ENCODE data around the gene SRI.
"Not testable (repeated sequence)": the region's sequence is repeated elsewhere in the genome, so short reads cannot be mapped to it uniquely, and the experiment has no call there.

Gene SRI, protein sequence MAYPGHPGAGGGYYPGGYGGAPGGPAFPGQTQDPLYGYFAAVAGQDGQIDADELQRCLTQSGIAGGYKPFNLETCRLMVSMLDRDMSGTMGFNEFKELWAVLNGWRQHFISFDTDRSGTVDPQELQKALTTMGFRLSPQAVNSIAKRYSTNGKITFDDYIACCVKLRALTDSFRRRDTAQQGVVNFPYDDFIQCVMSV

DNA sequence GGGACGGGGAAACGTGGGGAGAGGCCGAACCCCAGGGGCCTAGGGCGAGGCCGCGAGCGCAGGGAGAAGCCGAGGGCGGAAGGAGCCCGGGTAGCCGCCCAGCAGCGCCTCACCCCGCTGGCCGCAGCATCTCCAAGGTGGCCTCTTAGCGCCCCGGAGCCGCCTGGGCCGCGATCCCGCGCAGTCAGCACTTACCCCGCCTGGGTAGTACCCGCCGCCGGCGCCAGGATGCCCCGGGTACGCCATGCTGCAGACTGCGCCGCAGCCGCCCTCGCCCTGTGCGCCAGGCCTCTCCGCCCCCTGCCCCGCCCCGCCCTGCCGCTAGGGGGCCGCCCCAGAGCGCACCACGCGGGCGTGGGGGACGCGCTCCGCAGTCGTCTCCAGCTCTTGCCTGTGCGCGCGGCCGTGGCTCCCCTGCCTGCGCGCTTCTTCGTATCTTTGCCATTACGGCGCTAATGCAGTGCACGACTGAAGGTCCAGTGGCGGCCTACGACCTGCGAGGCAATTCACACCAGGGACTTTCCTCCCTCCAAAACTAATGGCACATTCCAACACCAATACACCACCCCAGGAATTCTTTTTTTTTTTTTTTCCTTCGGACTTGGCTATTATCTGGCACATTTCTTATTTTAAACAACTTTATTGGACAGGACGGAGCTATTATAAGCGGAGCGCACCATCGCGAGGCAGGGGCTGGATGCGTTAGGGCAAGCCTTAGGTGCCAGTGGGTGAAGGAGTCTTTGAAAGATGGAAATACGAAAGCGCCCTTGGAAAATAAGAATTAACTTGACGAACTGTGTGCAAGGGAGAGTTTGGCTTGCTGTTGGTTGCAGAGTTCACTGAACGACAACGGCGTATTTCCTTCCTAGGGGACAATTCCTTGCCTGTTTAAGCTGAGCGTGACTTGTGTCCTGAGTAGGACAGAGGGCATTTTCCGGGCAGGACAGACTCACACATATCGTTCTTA is at the start of gene SRI:
Gene SRI (minus strand): TSS at position 258 of the 967 bp plus-strand sequence. CDS start 12 bp downstream, at position 246.
- DNase-seq: peak; percentile 91

DNA sequence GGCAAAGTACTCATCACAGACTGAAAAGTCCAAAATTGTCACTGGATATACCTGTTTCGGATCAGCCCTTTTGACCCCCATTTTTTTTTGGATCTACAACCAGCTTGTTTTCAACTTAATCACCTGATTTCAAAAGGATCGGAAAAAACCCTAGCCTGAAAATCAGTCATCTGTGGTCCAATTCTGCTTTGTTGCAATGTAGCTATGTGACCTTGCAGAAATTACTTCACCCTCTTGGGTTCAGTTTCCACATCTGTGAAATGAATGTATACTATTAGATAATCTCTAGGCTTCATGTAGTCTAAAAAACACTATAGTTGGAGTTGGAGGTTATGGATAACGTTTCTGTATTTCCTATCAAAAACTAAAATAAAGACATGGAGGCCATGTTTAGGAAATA is 49.7 kb upstream of the SRI start:
- DNase-seq: no peak

DNA sequence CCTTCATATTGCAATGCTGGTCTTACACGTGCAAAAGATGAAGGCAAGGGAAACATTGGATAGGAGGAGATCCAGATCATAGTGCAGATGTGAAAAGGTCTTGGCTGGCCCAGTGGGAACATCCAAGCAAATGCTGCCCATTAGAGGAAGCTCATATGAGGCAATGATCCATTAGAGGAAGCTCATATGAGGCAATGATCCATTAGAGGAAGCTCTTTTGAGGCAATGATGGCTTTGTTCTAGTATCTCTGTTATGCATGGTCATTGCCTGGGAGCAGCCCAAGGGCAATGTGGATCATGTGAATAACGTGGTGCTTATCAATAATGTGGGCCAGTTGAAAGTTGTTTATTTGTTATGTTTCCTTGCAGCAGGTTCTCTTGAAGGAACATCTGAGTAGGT is 49.0 kb upstream of the SRI start:
- no peak for DNase-seq

DNA sequence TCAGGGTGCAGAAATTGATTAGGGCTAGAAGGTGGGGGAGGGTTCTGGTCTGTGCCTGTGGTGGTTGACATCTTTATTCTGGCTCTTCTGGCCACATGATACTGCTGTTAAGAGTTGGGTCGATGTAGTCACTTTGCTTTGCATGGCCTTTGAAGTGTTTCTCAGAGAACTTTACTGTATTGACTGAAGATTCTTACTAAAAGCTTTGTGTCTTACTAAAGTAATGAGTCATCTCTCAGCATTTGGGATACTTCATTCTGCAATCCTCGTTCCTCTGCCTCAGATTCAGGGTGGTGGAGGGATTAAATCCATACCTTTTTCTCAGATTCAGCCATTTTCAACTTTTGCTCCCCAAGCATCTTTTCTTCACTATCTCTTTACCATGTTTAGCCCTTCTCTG is 48.2 kb upstream of the SRI start:
- no peak for DNase-seq

DNA sequence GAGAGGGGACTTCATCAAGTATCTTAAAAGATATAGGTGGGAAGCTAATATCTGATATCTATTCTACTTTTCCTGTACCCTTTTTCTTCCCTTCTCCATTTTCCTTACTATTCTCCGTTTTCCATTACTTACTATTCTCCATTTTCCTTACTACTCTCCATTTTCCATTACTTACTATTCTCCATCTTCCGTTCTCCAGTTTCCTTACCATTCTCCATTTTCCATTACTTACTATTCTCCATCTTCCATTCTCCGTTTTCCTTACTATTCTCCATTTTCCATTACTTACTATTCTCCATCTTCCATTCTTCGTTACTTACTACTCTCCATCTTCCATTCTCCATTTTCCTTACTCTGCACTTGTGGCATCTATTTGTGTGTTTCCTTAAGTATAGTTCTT is 47.6 kb upstream of the SRI start:
- no peak for DNase-seq

DNA sequence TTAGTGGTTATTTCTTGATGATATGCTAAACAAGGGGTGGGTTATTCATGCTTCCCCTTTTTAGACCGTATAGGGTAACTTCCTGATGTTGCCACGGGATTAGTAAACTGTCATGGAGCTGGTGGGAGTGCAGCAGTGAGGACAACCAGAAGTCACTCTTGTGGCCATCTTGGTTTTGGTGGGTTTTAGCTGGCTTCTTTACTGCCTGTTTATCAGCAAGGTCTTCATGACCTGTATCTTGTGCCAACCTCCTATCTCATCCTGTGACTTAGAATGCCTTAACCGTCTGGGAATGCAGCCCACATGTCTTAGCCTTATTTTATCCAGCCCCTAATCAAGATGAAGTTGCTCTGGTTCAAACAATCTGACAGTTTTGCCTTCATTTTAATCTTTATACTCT is 45.1 kb upstream of the SRI start:
- not testable (repeated sequence) for DNase-seq

DNA sequence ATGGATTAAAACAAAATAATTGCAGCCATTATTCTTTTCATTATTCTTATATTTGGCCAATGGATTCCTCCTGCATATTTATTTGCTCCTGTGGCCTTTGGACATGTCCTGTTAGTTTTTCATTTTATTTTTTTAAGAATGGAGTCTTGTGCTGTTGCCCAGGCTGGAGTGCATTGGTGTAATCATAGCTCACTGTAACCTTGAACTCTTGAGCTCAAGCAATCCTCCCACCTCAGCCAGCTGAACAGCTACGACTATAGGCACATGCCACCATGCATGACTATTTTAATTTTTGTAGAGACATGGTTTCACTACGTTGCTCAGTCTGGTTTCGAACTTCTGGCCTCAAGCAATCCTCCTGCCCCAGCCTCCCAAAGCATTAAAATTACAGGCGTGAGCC is 42.7 kb upstream of the SRI start:
- no peak for DNase-seq

DNA sequence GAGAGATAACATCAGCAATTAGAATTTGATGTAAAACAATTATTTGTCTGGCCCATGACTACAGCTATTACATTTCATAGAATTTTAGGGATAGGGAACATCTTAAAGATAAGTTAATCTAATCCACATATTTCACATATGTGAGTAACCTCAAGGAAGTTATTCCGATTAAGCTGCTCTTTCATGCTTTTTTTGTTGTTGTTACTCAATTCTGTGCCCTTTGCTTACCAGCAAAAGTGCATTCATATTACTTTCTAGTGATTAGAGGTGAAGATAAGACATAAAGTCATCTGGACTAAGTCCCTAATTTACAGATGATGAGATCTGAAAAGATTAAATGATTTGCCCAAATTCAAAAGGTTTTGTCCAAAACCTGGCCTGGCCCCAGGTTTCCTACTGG is 40.9 kb upstream of the SRI start:
- DNase-seq: no peak

DNA sequence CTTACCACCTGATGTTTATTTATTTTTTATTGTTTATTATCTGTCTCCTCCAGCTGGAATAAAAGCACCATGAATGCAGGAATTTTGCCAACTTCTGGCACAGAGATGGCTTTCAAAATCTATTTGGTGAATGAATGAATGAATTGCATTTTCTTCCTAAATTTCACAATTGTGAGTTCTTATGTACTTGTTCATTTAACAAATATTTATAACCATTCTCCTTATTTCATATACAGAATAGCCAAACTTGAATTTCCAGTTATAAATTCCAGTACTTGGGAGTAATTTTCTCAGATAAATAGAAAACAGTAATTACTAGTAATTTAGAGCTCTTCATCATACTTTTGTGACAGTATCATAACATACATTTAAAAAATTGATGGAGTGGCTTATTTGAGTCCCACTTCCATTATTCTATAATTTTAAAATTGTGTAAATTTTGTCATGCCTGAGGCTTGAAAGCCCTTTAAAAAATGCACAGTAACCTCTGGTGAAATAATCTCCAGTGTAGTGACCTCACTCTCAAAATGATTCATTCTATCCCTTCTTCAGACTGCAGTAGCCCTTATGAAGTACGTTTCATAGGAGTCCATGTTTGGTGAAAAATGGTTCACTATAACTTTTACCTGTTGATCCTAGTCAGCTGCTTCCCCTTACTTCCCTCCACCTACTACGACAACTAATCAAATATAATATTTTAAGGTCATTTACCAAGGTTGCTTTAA is 40.0 kb upstream of the SRI start:
- DNase-seq: no peak

DNA sequence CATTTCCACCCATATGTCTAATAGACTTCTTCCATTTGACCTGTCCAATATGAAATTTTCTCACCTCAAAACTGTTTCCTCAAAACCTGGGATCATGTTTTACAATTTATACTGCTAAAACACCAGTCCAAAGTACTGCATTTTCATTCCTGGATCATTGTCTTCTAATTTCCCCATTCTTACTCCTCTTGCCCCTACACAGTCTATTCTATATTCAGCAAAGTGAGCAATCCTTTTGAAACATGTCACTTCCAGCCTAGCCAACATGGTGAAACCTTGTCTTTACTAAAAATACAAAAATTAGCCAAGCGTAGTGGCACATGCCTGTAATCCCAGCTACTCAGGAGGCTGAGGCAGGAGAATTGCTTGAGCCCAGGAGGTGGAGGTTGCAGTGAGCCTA is 38.5 kb upstream of the SRI start:
- not testable (repeated sequence) for DNase-seq

DNA sequence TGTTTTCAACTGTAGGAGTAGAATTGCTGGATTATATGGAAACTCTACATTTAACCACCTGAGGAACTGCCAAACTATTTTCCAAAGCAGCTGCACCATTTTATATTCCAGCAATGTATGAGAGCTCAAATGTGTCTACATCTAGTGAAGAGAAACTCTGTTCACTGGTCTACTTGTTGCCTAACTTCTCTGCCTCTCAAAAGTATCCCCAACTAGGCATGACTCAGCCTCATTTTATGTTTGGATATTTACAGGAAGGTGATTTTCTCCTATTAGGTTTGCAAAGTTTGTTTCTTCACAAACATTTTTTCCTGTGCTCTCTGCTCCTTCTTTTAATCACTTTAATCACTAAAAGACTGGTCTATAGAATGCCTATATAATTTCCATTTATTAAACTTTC is 37.1 kb upstream of the SRI start:
- no peak for DNase-seq

DNA sequence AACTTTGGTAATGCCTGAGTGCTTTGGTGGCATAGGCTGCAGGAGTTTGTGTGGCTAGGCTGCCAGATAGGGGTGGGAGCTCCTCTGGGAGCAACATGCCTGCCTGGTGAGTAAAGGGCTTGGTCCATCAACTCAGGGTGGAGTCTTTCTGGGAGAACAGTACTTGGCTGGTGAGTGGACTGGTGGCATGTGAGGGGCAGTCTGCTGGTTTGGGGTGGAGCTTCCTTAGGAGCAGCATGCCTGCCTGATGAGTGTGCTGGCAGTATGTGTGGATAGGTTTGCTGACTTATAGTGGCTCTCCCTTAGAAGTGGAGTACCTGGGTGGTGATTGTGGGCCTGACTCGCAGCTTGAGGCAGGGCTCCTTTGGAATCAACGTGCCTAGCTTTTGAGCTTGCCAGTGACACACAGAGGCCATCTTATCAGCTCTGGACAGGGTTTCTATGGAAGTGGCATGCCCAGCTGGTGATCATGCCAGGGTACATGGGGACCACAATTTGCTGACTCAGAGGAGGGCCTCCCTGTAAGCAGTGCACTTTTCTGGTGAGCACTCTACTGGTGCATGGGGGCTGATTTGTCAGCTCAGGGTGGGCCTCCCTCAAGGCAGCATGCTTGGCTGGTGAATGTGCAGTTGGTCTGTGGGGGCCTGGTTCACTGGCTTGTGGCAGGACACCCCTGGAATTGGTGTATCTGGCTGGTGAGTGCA is 35.0 kb upstream of the SRI start:
- no peak for DNase-seq

DNA sequence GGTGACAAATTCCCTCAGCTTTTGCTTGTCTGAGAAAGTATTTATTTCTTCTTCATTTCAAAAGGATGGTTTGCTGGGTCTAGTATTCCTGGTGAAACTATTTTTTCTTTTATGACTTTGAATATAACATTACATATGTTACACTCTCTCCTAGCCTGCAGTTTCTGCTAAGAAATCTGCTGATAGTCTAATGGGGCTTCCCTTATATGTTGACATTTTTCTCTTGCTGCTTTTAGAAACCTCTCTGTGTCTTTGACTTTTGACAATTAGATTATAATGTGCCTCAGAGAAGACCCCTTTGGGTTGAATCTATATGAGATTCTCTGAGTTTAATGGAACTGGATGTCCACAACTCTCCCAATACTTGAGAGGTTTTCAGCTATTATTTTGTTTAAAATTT is 33.8 kb upstream of the SRI start:
- DNase-seq: no peak

DNA sequence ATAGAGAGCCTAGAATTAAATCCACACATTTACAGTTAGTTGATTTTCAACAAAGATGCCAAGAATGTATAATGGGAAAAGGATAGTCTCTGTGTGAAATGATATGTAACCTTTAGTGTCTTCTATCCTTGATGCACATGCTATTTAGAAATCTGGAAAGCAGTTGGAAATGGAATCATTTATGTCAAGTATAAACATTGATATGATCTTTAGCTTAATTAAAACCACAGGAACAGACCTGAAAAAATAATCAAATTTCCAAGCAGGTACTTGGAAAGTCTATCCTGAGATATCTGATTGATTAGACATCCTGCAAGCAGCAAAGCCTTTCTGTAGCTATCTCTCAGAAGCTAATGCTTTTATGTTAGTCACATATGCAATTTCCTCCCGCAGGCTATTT is 24.4 kb upstream of the SRI start:
- DNase-seq: no peak

DNA sequence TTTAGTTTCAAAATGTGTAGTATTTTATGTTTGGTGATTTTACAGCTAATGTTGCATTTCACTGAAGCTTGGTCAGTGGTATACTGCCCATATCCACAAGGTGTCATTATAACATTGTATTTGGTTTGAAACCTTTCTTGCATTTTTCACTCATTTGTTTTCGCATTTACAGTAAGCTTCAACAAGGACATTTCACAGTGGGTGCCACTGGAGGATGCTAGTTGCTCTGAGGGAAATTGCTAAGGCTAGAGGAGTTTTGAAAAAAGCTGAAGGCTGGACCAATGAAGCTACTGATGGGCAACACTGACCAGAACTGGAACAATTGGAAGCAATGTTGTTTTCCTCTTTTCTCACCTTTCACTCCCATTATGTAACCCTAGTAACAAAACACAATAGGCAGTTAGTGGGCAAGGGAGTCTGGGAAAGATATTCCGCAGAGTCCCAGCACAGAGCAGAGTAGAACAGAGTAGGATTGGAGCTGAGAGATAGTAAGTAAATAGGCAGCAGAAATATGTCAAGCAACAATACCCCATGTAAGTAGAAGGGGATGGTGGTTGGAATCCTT is 23.6 kb upstream of the SRI start:
- DNase-seq: peak; percentile 9

DNA sequence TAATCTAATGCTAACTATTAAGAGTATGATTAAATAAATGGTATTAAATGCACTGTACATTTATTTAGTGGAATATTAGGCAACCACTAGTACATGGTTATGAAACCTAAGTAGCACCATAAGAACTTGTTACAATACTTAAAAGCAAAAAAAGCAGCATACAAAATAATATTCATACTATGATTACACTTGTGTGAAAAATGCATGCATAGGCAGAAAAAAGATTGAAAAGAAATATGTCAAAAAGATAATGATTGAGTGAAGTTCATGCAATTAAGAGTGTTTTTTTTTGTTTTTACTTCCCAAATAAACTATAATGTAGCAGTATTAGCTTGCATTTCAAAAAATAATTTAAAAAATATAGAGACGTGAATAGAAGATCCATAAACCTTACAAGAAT is 20.0 kb upstream of the SRI start:
- no peak for DNase-seq

DNA sequence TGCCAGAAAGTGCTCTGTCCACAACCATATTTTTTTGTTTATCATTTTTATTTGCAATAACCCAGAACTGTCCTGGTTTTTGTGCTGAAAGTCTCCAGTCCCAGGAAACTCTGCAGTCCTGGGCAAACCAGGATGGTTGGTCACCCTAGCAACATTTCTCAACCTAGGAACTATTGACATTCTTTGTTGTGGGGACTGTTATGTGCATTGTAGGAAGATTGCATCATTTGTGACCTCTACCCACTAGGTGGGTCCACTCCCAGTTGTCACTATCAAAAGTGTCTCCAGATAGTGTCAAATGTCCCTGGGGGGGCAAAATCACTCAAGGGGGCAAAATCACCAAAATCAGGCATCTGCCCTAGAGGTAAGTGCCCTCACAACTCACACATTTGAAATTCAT is 14.0 kb upstream of the SRI start:
- no peak for DNase-seq

DNA sequence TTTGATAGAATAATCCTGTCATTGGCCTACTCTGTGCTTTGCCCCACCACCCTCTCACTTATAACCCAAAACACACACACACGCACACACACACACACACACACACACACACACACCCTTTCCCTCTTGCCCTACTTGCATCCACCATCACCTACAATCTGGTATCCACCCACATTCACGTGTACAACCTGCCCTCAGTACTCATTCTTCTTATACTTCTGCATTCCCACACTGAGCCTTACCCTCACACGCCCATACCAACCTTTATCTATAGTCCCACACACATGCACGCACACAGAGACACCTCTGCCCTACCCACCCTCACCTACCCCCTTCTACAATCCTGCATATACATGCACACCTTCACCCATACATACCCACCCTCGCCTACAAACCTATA is 10.8 kb upstream of the SRI start:
- no peak for DNase-seq

DNA sequence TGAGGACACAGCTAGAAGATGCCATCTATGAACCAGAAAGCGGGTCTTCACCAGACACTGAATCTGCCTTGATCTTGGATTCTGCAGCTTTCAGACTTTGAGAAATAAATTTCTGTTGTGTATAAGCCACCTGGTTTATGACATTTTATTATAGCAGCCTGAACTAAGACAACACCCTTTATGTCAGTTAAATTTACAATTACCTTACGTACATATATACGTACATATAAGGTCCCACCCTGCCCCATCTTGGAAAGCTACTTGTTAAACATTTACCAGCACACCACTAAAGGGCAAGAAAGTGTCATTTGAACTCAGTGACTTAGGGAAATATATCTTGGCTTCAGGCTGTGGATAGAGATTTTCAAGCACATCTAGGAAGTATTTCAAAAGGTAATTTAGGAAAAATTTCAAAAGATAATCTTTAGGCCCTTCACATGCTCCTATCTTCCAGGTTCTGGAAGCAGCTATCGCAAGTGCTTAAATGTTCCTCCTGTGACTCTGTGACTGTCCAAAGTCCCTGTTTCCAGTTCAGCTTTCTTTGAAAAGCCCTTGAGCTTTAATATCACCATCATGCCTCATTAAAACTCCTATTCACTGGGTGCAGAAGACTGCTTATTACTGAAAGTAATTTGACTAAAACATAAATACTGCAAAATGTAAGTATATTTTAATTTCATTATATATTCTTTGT is 9.6 kb upstream of the SRI start:
- no peak for DNase-seq

DNA sequence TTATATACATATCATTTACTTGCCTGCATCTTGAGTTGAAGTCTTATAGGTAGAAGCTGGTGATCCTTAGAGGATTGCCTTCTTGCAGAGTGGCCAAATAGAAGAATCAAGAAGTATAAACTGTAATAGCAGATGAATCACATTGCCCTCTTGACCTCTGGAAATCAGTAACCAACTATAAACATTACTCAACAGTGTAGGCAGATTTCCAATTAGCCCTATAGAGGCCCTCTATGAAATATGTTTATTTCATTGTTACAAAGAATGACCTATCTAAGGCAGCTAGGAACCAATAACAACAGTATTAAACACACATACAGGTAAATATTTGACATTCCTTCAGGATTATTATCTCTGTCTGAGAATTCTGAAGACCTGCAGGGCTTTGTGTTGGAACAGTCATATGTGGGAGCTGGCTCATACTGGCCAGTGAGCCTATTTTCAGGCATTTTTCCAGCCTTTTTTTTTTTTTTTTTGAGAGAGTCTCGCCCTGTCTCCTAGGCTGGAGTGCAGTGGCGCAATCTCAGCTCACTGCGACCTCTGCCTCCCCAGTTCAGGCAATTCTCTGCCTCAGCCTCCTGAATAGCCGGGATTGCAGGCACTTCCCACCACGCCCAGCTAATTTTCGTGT is 7.2 kb upstream of the SRI start:
- no peak for DNase-seq

DNA sequence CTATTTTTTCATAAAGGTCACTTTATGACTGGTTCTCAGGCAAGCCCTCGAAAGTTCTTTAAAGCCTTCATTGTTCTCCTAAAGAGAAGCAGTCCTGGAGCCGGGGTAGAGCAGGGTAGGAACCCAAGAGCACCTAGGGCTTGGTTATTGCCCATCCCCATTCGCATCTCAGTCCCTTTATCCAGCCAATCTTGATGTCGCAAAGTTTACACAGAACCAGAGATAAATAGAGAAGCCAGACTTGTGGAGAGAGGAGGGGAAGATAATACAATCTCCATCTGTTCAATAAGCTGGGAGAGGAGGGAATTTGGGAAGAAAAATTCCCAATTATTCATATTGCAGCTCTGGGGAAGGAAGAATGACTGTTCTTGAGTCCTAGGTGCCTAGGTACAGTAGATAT is 6.4 kb upstream of the SRI start:
- DNase-seq: no peak
